Hepatocyte (in vitro differentiated cells): Measurements from ENCODE around the gene SMAD7. TPM values are rescaled to one million over a fixed set of nuclear protein-coding genes. Genes with fewer than 3 reads are reported as not detected.

ENCODE experiments used
- DNase-seq: peaks from one replicate; pipeline ENCODE4 v3.0.0-alpha.2; 2016; ENCODE audit warnings: low spot score
- H2AFZ ChIP-seq: fragments of 200-600 bp; sonication (generic); 2 replicates; pipeline ENCODE4 v1.6.0; 2016; ENCODE audit warnings: antibody characterized with exemption, mild to moderate bottlenecking
- H3K27ac ChIP-seq: fragments of 200-600 bp; sonication (generic); 2 replicates; pipeline ENCODE4 v1.5.1; 2016; ENCODE audit warnings: mild to moderate bottlenecking
- H3K27me3 ChIP-seq: fragments of 200-600 bp; sonication (generic); 2 replicates; pipeline ENCODE4 v1.6.1; 2016
- H3K36me3 ChIP-seq: fragments of 200-600 bp; sonication (generic); replicated peaks from 2 replicates; pipeline ENCODE4 v1.5.1; 2016; ENCODE audit warnings: low read depth; ENCODE audit not compliant: insufficient read depth
- H3K4me1 ChIP-seq: fragments of 200-600 bp; sonication (generic); 2 replicates; pipeline ENCODE4 v1.5.1; 2016; ENCODE audit warnings: mild to moderate bottlenecking, moderate library complexity; ENCODE audit not compliant: insufficient read depth
- H3K4me2 ChIP-seq: fragments of 200-600 bp; sonication (generic); 2 replicates; pipeline ENCODE4 v1.6.0; 2016
- H3K4me3 ChIP-seq: fragments of 200-600 bp; sonication (generic); 2 replicates; pipeline ENCODE4 v1.5.1; 2016; ENCODE audit warnings: mild to moderate bottlenecking
- H3K79me2 ChIP-seq: fragments of 200-600 bp; sonication (generic); 2 replicates; pipeline ENCODE4 v1.6.0; 2017; ENCODE audit warnings: mild to moderate bottlenecking
- H3K9me2 ChIP-seq: fragments of 200-600 bp; sonication (generic); replicated peaks from 2 replicates; pipeline ENCODE4 v1.6.0; 2017; ENCODE audit warnings: mild to moderate bottlenecking; ENCODE audit not compliant: insufficient read depth
- H3K9me3 ChIP-seq: fragments of 200-600 bp; sonication (generic); 2 replicates; pipeline ENCODE4 v1.5.1; 2016; ENCODE audit warnings: low read depth, mild to moderate bottlenecking
- H4K20me1 ChIP-seq: fragments of 200-600 bp; sonication (generic); 2 replicates; pipeline ENCODE4 v1.6.0; 2016; ENCODE audit warnings: mild to moderate bottlenecking; ENCODE audit not compliant: insufficient read depth, poor library complexity, severe bottlenecking
- CTCF ChIP-seq: fragments of 200-600 bp; sonication (generic); IDR thresholded peaks from 2 replicates; pipeline ENCODE4 v1.5.1; 2016; ENCODE audit warnings: antibody characterized with exemption, mild to moderate bottlenecking; ENCODE audit not compliant: poor library complexity
- EZH2 ChIP-seq: fragments of 200-600 bp; sonication (generic); IDR thresholded peaks from 2 replicates; pipeline ENCODE4 v1.6.1; 2016; ENCODE audit warnings: antibody characterized with exemption, mild to moderate bottlenecking, borderline replicate concordance
- EZH2phosphoT487 ChIP-seq: fragments of 200-600 bp; sonication (generic); IDR thresholded peaks from one replicate; pipeline ENCODE4 v1.6.1; 2018; ENCODE audit warnings: antibody characterized with exemption, mild to moderate bottlenecking, low read depth, moderate library complexity; ENCODE audit not compliant: unreplicated experiment, severe bottlenecking
- WGBS: methylation state at CpG from one replicate; pipeline ENCODE4 v1.1.6; 2016; ENCODE audit warnings: low lambda C conversion rate; ENCODE audit errors: missing lambda C conversion rate; 5-methylcytosine and 5-hydroxymethylcytosine counted together
- polyA plus RNA-seq: library from polyadenylated mRNA; unstranded; fragments of >200 nt; fragmentation: Nextera tagmentation; extraction: Ambion mirVana; gene quantifications from 2 replicates; pipeline ENCODE4 v1.2.1, GENCODE V29; 2016
- total RNA-seq: library from RNA; depleted of rRNA; stranded (reverse); fragments of >200 nt; gene quantifications from 2 replicates; pipeline ENCODE4 v1.2.3, GENCODE V29; 2014

Gene SMAD7
- total and polyA plus RNA-seq, 2 experiments from 2014 or later = 65.4 to 71.1 TPM

- H3K79me2 ChIP-seq = peaks cover 14% of the 10 kb centered on the region
- no peaks in the 10 kb centered on the region for H3K9me3 ChIP-seq
- no peak overlapping the region for H3K4me3 ChIP-seq
- H3K27me3 ChIP-seq = no peaks in the 10 kb centered on the region
- no peak overlapping the region for H3K27ac ChIP-seq
- TF ChIP-seq EZH2phosphoT487 = no peak
- no peak for TF ChIP-seq CTCF
- TF ChIP-seq EZH2 = no peak
- 98% methylated on average over 3 of the region's 3 CpGs for WGBS
- H2AFZ ChIP-seq = no peak overlapping the region
- H3K36me3 ChIP-seq = no peaks in the 10 kb centered on the region
- H3K4me1 ChIP-seq = peaks cover 12% of the 10 kb centered on the region
- DNase-seq = no peak
- H3K4me2 ChIP-seq = no peak overlapping the region
- H4K20me1 ChIP-seq = peaks cover 7% of the 10 kb centered on the region
- H3K9me2 ChIP-seq = no peaks in the 10 kb centered on the region
Observed at GRCh38 chr18:48913775-48914174, 37.0 kb downstream of the SMAD7 start.

- 93% methylated on average over 5 of the region's 5 CpGs for WGBS
- no peak for DNase-seq
Observed at GRCh38 chr18:48913201-48913600, 37.6 kb downstream of the SMAD7 start.

GRCh38 chr18:48910972-48911545, 39.7 kb downstream of the SMAD7 start:
- TF ChIP-seq EZH2 = no peak
- TF ChIP-seq EZH2phosphoT487 = no peak
- TF ChIP-seq CTCF = no peak

More at GRCh38 chr18:48913201-48913600, 37.6 kb downstream of the SMAD7 start:
- Histone ChIP-seq H3K4me3 (no peak overlapping the region), H3K9me2 (no peaks in the 10 kb centered on the region), H3K36me3 (no peaks in the 10 kb centered on the region), H2AFZ (no peak overlapping the region), H3K27ac (no peak overlapping the region), H3K79me2 (peaks cover 8% of the 10 kb centered on the region), H3K9me3 (no peaks in the 10 kb centered on the region), H3K27me3 (no peaks in the 10 kb centered on the region), H4K20me1 (peaks cover 4% of the 10 kb centered on the region), H3K4me2 (no peak overlapping the region), H3K4me1 (peaks cover 12% of the 10 kb centered on the region)
- no peak for TF ChIP-seq CTCF
- no peak for TF ChIP-seq EZH2phosphoT487
- TF ChIP-seq EZH2 = no peak

More at GRCh38 chr18:48910972-48911545, 39.7 kb downstream of the SMAD7 start:
- DNase-seq = no peak
- H3K4me3 ChIP-seq = no peak overlapping the region
- no peaks in the 10 kb centered on the region for H3K36me3 ChIP-seq
- H3K4me1 ChIP-seq = peaks cover 9% of the 10 kb centered on the region
- H3K79me2 ChIP-seq = no peaks in the 10 kb centered on the region
- no peaks in the 10 kb centered on the region for H3K27me3 ChIP-seq
- H3K9me2 ChIP-seq = no peaks in the 10 kb centered on the region
- no peak overlapping the region for H3K27ac ChIP-seq
- 81% methylated on average over 17 of the region's 17 CpGs for WGBS
- no peak overlapping the region for H2AFZ ChIP-seq
- H3K4me2 ChIP-seq = no peak overlapping the region
- H4K20me1 ChIP-seq = no peaks in the 10 kb centered on the region
- no peaks in the 10 kb centered on the region for H3K9me3 ChIP-seq
